DND-41 (cell line): ENCODE data around the gene WBP1L.

Experiments
- ATAC-seq: fragments of 200-7000 bp; cut with Tn5 transposase; 3 replicates; pipeline ENCODE4 v1.9.1; 2021; ENCODE audit warnings: low read depth; ENCODE audit not compliant: insufficient read depth
- DNase-seq: peaks from one replicate; pipeline ENCODE4 v3.0.0-alpha.2; 2020
- H2AFZ ChIP-seq: 2 replicates; pipeline ENCODE4 v1.6.0; 2012; ENCODE audit warnings: low read depth, low read length
- H3K27ac ChIP-seq: 2 replicates; pipeline ENCODE4 v1.5.1; 2012; ENCODE audit warnings: low read length, inconsistent platforms
- H3K27me3 ChIP-seq: fragments of 200-600 bp; sonication (generic); 2 replicates; pipeline ENCODE4 v1.6.0; 2012; ENCODE audit warnings: low read length, mild to moderate bottlenecking, inconsistent platforms; ENCODE audit not compliant: insufficient read depth, poor library complexity
- H3K36me3 ChIP-seq: 2 replicates; pipeline ENCODE4 v1.5.1; 2012; ENCODE audit warnings: low read length, inconsistent platforms; ENCODE audit not compliant: insufficient read depth
- H3K4me1 ChIP-seq: 2 replicates; pipeline ENCODE4 v1.5.1; 2012; ENCODE audit warnings: mild to moderate bottlenecking, low read length; ENCODE audit not compliant: insufficient read depth
- H3K4me2 ChIP-seq: 2 replicates; pipeline ENCODE4 v1.6.0; 2012; ENCODE audit warnings: mild to moderate bottlenecking, moderate library complexity, low read length, inconsistent platforms; ENCODE audit not compliant: insufficient read depth
- H3K4me3 ChIP-seq, 2 experiments: fragments of 200-600 bp in 1 of 2; shearing (Covaris generic) in 1 of 2; 2 replicates each; pipeline ENCODE4 v1.5.1; 2012 to 2016; ENCODE audit warnings: inconsistent platforms in 2 of 2, low read length in 2 of 2, mild to moderate bottlenecking in 2 of 2, low read depth in 1 of 2, moderate library complexity in 1 of 2
- H3K79me2 ChIP-seq: 2 replicates; pipeline ENCODE4 v1.6.0; 2012; ENCODE audit warnings: low read length, inconsistent platforms; ENCODE audit not compliant: insufficient read depth
- H3K9ac ChIP-seq: 2 replicates; pipeline ENCODE4 v1.6.0; 2012; ENCODE audit warnings: low read depth, mild to moderate bottlenecking, inconsistent platforms, low read length, moderate library complexity
- H3K9me3 ChIP-seq: 2 replicates; pipeline ENCODE4 v1.5.1; 2012; ENCODE audit warnings: low read length, moderate library complexity, mild to moderate bottlenecking, inconsistent platforms; ENCODE audit not compliant: insufficient read depth, severe bottlenecking
- H4K20me1 ChIP-seq: 2 replicates; pipeline ENCODE4 v1.6.0; 2012; ENCODE audit warnings: low read length; ENCODE audit not compliant: insufficient read depth
- EZH2 ChIP-seq: IDR thresholded peaks from 3 replicates; pipeline ENCODE4 v1.6.1; 2012; ENCODE audit warnings: borderline replicate concordance, low read depth, mild to moderate bottlenecking, moderate library complexity, low read length, inconsistent platforms; ENCODE audit not compliant: severe bottlenecking
- TF ChIP-seq, protein P1 (sequence below): IDR thresholded peaks from 2 replicates; pipeline ENCODE4 v1.5.1; 2012; ENCODE audit warnings: borderline replicate concordance, low read length, moderate library complexity, mild to moderate bottlenecking; ENCODE audit not compliant: poor library complexity, severe bottlenecking; ENCODE audit errors: extremely low read depth

The WBP1L gene

DNA sequence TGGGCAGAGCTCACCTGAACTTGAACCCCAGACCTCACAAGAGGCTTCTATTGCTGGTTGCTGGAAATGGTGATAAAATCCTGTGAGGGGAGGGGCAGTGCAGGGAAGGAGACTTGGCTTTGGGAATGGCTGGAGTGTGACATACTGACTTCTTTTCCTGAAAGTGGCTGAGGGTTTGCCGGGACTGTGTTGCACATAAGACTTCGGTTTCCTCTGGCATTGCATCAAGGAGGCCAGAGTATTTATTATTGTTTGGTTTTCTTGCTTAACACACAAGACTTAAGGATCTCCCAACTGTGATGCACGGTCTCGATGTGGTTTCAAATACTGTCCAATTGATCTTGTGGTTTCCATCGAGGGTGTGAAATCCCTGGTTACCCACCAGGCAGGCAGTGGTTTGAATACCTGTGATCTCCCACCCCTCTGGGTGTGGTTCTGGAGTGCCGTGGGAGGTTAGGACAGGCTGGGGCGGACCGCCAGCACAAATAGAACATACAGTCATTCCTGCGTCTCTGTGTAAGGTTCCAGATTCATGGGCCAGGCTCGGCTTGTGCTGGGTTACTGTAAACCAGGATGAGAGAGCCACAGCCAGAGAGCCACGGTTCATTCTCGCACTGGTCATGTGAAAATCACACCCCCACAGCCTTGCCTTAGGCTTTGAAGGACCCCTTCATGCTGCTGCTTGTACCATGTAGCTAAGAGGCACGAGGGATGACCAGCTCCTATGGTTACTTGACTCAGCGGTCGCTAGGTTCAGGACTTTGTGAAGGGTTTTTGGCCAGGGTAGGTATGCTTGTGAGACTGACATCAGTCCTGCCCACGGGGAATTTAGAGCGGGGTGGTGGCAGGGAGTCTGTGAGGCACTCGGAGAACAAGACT is 39.2 kb downstream of the WBP1L start:
- no peak overlapping the region for H3K27ac ChIP-seq
- H3K4me1 ChIP-seq, result peaks cover 5% of the 10 kb centered on the region
- peaks cover 75% of the 10 kb centered on the region for H3K79me2 ChIP-seq
- no peak overlapping the region for H3K9ac ChIP-seq
- no peak for TF ChIP-seq EZH2
- TF ChIP-seq, protein P1, sequence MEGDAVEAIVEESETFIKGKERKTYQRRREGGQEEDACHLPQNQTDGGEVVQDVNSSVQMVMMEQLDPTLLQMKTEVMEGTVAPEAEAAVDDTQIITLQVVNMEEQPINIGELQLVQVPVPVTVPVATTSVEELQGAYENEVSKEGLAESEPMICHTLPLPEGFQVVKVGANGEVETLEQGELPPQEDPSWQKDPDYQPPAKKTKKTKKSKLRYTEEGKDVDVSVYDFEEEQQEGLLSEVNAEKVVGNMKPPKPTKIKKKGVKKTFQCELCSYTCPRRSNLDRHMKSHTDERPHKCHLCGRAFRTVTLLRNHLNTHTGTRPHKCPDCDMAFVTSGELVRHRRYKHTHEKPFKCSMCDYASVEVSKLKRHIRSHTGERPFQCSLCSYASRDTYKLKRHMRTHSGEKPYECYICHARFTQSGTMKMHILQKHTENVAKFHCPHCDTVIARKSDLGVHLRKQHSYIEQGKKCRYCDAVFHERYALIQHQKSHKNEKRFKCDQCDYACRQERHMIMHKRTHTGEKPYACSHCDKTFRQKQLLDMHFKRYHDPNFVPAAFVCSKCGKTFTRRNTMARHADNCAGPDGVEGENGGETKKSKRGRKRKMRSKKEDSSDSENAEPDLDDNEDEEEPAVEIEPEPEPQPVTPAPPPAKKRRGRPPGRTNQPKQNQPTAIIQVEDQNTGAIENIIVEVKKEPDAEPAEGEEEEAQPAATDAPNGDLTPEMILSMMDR, result no peak
- no peak for DNase-seq
- peaks cover 4% of the 10 kb centered on the region; the same call in 1 of the 2 replicates for H3K36me3 ChIP-seq
- no peak overlapping the region for H2AFZ ChIP-seq
- no peaks in the 10 kb centered on the region for H3K9me3 ChIP-seq
- no peaks in the 10 kb centered on the region for H3K27me3 ChIP-seq
- peaks cover 39% of the 10 kb centered on the region for H4K20me1 ChIP-seq
- no peak overlapping the region for H3K4me2 ChIP-seq
- ATAC-seq, result no peak
- no peak overlapping the region for H3K4me3 ChIP-seq

DNA sequence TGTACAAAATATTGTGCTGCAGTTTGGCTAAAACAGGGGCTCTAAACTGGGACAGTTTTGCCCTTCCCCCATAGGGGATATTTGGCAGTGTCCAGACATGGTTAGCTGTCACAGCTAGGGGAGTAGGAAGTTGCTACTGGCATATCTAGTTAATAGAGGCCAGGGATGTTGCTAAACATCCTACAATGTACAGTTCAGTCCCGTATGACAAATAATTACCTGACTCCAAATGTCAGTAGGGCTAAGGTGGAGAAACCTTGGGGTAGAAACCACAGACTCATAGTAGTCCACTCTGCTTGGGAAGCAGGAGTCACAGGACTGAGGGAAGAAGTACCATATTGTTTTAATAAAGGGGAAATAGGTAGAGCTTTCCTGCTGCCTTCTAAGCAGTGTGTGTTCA is 39.8 kb downstream of the WBP1L start:
- Histone ChIP-seq H3K79me2 (peaks cover 68% of the 10 kb centered on the region), H3K27me3 (no peaks in the 10 kb centered on the region), H2AFZ (no peak overlapping the region), H4K20me1 (peaks cover 34% of the 10 kb centered on the region), H3K9ac (no peak overlapping the region), H3K36me3 (peaks cover 4% of the 10 kb centered on the region; the same call in 1 of the 2 replicates), H3K4me3 (no peak overlapping the region), H3K9me3 (no peaks in the 10 kb centered on the region), H3K4me1 (no peaks in the 10 kb centered on the region), H3K27ac (no peak overlapping the region), H3K4me2 (no peak overlapping the region)
- TF ChIP-seq, protein P1, result no peak
- TF ChIP-seq EZH2, result no peak
- no peak for DNase-seq
- no peak for ATAC-seq

DNA sequence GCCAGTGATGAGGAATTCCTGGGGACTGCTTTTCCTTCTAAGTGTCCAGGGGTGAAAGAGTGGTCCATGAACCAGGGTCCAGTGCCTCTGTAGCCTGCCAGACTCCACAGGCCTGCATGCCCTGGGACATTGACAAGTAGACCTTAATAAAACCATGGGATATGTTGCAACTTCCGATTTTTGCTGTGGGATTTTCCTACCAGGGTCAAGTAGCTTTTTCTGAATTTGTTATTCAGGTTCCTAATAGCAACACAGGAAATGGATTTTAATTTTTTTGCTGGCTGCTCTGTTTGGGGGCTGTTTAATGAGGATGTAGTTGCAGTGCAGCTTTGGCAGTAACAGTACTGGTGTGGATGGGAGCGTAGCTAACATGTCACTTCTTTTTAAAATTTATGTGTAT is 42.1 kb downstream of the WBP1L start:
- Histone ChIP-seq H3K27ac (no peak overlapping the region; the same call in 1 of the 2 replicates), H2AFZ (no peak overlapping the region), H3K79me2 (peaks cover 63% of the 10 kb centered on the region), H3K4me3 (no peak overlapping the region), H4K20me1 (peaks cover 29% of the 10 kb centered on the region), H3K36me3 (no peaks in the 10 kb centered on the region), H3K9ac (no peak overlapping the region), H3K4me2 (no peak overlapping the region), H3K27me3 (no peaks in the 10 kb centered on the region), H3K9me3 (no peaks in the 10 kb centered on the region), H3K4me1 (no peaks in the 10 kb centered on the region)
- DNase-seq (no peak), ATAC-seq (no peak)
- TF ChIP-seq, protein P1, result no peak
- no peak for TF ChIP-seq EZH2
